H1 (cell line): ENCODE results near the gene IL22RA2.

Source experiments
- CTCF ChIP-seq, 3 experiments: IDR thresholded peaks; 1 replicate in 2 of 3; 2 replicates in 1 of 3; pipeline versions ENCODE4 v1.5.1 to v1.6.1; 2011; ENCODE audit warnings: low read length in 3 of 3, mild to moderate bottlenecking in 3 of 3, inconsistent platforms in 2 of 3, low read depth in 1 of 3, moderate library complexity in 1 of 3; ENCODE audit not compliant: insufficient read depth in 1 of 3; ENCODE audit errors: control extremely low read depth in 1 of 3
- EP300 ChIP-seq, 2 experiments: IDR thresholded peaks; 1 replicate in 1 of 2; 2 replicates in 1 of 2; pipeline ENCODE4 v1.6.1; 2011 to 2012; ENCODE audit warnings: low read depth in 2 of 2, low read length in 2 of 2, mild to moderate bottlenecking in 2 of 2, borderline replicate concordance in 1 of 2, inconsistent platforms in 1 of 2, moderate library complexity in 1 of 2
- POLR2A ChIP-seq, 2 experiments: IDR thresholded peaks; 1 replicate in 1 of 2; 2 replicates in 1 of 2; pipeline ENCODE4 v1.6.1; 2011; ENCODE audit warnings: low read depth in 2 of 2, low read length in 2 of 2, mild to moderate bottlenecking in 2 of 2; ENCODE audit errors: control extremely low read depth in 1 of 2
- SP4 ChIP-seq: IDR thresholded peaks from 2 replicates; pipeline ENCODE4 v1.6.1; 2012; ENCODE audit warnings: low read length, inconsistent platforms

- TF ChIP-seq SP4 (no peak), CTCF (IDR thresholded peaks at IDR 0.05; ENCODE audit: control extremely low read depth in 1 of 3, insufficient read depth in 1 of 3, low read depth in 1 of 3, low read length in 3 of 3) (peak in 1 of 3 experiments; percentile 12; a peak in 1 of 4 replicates), EP300 (IDR thresholded peaks at IDR 0.05; ENCODE audit: borderline replicate concordance in 1 of 2, low read depth in 2 of 2, low read length in 2 of 2) (no peak), POLR2A (IDR thresholded peaks at IDR 0.05; ENCODE audit: control extremely low read depth in 1 of 2, low read depth in 2 of 2, low read length in 2 of 2) (no peak)
These were observed 7.0 kb downstream of the IL22RA2 start for GRCh38 chr6:137166247-137167098.
